GM10248 (cell line): Measurements from ENCODE around the gene FAM83F.

Source experiments
- CTCF ChIA-PET: fragments of 300-600 bp; sonication (Branson Sonifier 250); formaldehyde crosslinking; extraction: SDS; loops from one replicate; lab custom pipeline; 2021; ENCODE audit warnings: antibody characterized with exemption; lab: Yijun Ruan, JAX
- POLR2A ChIA-PET: fragments of 350-650 bp; sonication (Branson Sonifier 250); formaldehyde crosslinking; extraction: SDS; loops from one replicate; lab custom pipeline; 2020; ENCODE audit warnings: antibody characterized with exemption; lab: Yijun Ruan, JAX
- DNase-seq: peaks from one replicate; pipeline ENCODE4 v3.0.0; 2012; ENCODE audit errors: extremely low spot score
- TF ChIP-seq, protein P1 (sequence below): IDR thresholded peaks from 2 replicates; pipeline ENCODE4 v1.5.1; 2012; ENCODE audit warnings: mild to moderate bottlenecking, low read depth; ENCODE audit errors: extremely low read depth, missing control alignments, control extremely low read depth

Gene FAM83F

DNA sequence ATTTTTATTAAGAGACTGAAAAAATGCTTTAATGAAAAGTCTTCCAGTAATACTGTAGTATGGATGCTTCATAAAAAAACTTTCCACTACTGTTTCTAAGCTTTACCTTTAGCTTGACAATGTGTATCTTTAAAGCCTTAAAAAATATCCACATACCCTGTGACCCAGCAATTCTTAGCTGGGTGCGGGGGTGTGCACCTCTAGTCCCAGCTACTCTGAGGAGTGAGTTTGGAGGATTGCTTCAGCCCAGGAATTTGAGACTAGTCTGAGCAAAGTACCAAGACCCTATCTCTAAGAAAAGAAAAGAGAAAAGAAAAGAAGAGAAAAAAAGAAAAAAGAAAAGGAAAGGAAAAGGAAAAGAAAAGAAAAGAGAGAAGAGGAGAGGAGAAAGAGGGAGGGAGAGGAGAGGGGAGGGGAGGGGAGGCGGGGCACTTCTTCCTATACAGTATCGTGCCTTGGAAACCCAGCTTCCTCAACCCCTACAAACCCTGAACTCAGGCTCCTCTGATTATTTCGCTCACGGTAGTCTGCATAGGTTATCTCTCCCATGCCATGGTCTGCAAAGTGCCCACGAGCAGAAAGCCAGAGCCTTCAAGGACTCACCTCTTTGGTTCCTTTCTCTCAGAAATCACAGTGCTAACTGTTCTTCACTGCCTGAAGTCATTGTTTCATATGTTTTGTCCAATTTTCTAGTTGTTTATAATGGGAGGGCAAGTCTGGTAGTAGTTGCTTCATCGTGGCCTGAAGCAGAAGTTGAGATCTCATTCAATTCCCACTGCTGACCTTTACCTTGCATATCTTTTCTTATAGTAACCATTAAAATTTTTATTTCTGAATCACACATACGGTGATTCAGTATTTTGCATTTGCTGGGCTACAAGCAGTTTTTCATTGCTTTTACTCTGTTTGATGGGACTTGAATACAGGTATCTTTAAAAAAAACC lies 82.2 kb downstream of the FAM83F start:
- TF ChIP-seq, protein P1, sequence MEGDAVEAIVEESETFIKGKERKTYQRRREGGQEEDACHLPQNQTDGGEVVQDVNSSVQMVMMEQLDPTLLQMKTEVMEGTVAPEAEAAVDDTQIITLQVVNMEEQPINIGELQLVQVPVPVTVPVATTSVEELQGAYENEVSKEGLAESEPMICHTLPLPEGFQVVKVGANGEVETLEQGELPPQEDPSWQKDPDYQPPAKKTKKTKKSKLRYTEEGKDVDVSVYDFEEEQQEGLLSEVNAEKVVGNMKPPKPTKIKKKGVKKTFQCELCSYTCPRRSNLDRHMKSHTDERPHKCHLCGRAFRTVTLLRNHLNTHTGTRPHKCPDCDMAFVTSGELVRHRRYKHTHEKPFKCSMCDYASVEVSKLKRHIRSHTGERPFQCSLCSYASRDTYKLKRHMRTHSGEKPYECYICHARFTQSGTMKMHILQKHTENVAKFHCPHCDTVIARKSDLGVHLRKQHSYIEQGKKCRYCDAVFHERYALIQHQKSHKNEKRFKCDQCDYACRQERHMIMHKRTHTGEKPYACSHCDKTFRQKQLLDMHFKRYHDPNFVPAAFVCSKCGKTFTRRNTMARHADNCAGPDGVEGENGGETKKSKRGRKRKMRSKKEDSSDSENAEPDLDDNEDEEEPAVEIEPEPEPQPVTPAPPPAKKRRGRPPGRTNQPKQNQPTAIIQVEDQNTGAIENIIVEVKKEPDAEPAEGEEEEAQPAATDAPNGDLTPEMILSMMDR, result no peak
- POLR2A ChIA-PET, result no interaction called here
- DNase-seq, result no peak
- CTCF ChIA-PET, result interaction anchor here (1.3 to 1.4 kb wide), 2 partner anchors 22 to 30 kb away, joined by 3 read pairs; no protein-coding TSS in a partner anchor

DNA sequence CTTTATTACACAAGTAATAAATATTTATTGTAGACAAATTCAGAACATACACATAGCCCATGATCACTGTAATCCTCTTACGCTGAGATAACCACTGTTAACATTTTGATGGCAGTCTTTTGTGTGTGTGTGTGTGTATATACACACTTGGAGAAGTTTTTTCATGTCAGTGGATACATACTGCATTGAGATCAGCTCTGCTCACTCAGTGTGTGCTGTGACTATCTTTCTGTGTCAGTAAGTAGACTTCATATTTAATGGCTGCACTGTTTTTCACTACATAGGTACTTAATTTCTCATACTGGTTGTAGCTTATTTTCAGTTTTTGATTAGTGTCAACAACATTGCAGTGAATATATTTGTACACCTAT lies 82.9 kb downstream of the FAM83F start:
- DNase-seq, result no peak
- TF ChIP-seq, protein P1, result no peak
- CTCF ChIA-PET, result interaction anchor here (0.7 to 1.4 kb wide), 4 partner anchors 16 to 40 kb away, joined by 3 read pairs; no protein-coding TSS in a partner anchor
- POLR2A ChIA-PET, result no interaction called here

DNA sequence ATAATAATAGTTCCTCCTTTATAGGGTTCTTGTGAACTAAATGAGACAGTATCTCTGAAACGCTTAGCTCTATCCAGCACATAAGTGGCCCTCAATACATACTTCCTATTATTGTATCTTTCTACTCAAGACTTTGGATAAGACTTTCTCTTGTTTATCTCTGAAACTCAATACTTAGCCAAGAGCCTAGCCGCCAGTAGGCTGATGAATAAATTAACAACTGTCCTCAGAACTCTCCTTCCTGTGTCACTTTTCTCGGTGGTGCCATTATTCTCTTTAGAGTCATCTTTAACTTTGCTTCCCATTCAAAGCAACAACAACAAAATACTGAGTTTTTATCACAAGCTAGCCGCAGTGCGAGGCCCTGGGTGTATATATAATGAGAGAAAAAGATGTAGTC lies 86.9 kb downstream of the FAM83F start:
- DNase-seq, result no peak
- TF ChIP-seq, protein P1, result no peak
- CTCF ChIA-PET, result no interaction called here
- POLR2A ChIA-PET, result no interaction called here

DNA sequence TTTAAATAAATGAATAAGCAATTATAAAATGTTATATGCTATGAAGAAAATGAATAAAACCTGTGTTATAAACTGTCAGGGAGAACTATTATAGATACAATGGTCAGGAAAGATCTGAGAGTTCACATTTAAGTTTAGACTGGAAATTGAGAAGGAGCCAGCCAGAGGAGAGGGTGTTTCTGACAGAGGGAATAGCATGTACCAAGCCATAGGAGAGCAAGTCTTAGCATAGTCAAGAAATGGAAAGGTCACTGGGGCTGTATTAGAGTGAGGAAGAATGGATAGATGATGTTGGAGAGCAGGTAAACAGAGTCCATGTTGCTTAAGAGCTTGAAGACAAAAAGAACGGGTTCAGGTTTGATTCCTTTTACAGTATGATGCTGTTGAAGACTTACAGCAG lies 87.4 kb downstream of the FAM83F start:
- ChIA-PET CTCF (no interaction called here), POLR2A (no interaction called here)
- TF ChIP-seq, protein P1, result no peak
- DNase-seq, result no peak

DNA sequence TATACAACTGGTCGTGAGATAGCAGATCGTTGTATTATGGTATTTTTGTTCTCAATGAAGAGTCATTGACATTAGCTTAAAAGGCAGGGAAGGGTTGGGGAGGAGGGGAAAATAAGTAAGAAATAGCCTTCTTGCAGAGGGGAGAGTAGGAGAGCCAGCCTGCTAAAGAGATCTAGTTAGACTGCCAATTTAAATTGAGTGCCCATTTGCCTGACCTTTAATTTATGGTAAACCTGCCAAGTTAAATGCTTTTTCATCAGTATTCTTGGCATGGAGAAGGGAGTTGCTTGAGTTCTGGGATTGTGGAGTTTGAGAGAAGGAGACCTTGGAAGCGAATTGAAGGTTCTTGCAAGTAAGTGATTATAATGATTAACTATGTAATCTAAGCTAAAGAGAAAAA lies 89.0 kb downstream of the FAM83F start:
- DNase-seq, result no peak
- TF ChIP-seq, protein P1, result no peak
- ChIA-PET POLR2A (no interaction called here), CTCF (no interaction called here)

DNA sequence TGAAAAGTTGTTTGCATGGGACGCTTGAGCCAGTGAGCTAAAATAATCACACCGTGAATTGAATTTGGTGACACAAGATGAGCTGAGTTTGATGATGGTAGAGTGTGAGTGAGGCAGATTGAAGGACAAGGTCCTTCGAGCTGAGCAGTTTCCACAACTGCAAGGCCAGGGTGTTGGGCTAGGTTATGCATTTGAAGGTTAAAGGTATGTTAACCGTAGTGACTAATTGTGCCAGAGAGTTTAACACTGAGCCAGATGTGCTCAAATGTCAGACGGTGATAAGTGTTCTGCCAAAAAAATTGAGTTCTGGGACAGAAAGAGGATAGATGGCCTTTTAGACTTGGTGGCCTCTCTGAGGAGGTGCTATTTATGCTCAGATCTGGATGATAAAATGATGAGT lies 89.5 kb downstream of the FAM83F start:
- no peak for DNase-seq
- POLR2A ChIA-PET, result no interaction called here
- TF ChIP-seq, protein P1, result no peak
- CTCF ChIA-PET, result no interaction called here
